CD14-positive monocyte (primary cell): ENCODE data around the gene AAGAB. TPM values are rescaled to one million over a fixed set of nuclear protein-coding genes. Genes with fewer than 3 reads are reported as not detected.
A peak's percentile ranks its signal among the peaks of the same experiment; 100 is the strongest.

Experiments used
- DNase-seq, 3 donors: peaks; one replicate each; pipeline ENCODE4 v3.0.0-alpha.2; 2011 to 2022
- H2AFZ ChIP-seq: 2 replicates; pipeline ENCODE4 v1.6.0; 2012; ENCODE audit warnings: mild to moderate bottlenecking, low read depth, low read length, inconsistent platforms; ENCODE audit not compliant: insufficient read depth, poor library complexity, severe bottlenecking
- H3K27ac ChIP-seq, 2 donors: 1 replicate in 1 of 2; 2 replicates in 1 of 2; pipeline ENCODE4 v1.5.1; 2012 to 2013; ENCODE audit warnings: low read length in 2 of 2, control low read depth in 1 of 2, inconsistent platforms in 1 of 2, low read depth in 1 of 2, mild to moderate bottlenecking in 1 of 2
- H3K27me3 ChIP-seq, 2 donors: one replicate each; pipeline versions ENCODE4 v1.6.0 to v1.6.1; 2011 to 2013; ENCODE audit warnings: low read length in 2 of 2; ENCODE audit not compliant: control insufficient read depth in 2 of 2, insufficient read depth in 2 of 2
- H3K36me3 ChIP-seq, 2 donors: replicated peaks in 1 of 2; 1 replicate in 1 of 2; 2 replicates in 1 of 2; pipeline versions ENCODE4 v1.5.1 to v1.6.1; 2012 to 2013; ENCODE audit warnings: low read length in 2 of 2, control low read depth in 1 of 2, inconsistent platforms in 1 of 2, mild to moderate bottlenecking in 1 of 2; ENCODE audit not compliant: insufficient read depth in 2 of 2, control insufficient read depth in 1 of 2
- H3K4me1 ChIP-seq, 2 donors: 1 replicate in 1 of 2; 2 replicates in 1 of 2; pipeline versions ENCODE4 v1.5.1 to v1.6.1; 2012 to 2013; ENCODE audit warnings: low read length in 2 of 2, control low read depth in 1 of 2, inconsistent platforms in 1 of 2, mild to moderate bottlenecking in 1 of 2, moderate library complexity in 1 of 2; ENCODE audit not compliant: insufficient read depth in 2 of 2, control insufficient read depth in 1 of 2
- H3K4me2 ChIP-seq: replicated peaks from 2 replicates; pipeline ENCODE3; 2012; ENCODE audit warnings: low read length, moderate library complexity, mild to moderate bottlenecking; ENCODE audit not compliant: poor library complexity, severe bottlenecking; ENCODE audit errors: extremely low read depth
- H3K4me3 ChIP-seq, 3 experiments: fragments of 200-600 bp in 1 of 3; sonication (generic) in 1 of 3; replicated peaks in 1 of 3; 1 replicate in 2 of 3; 2 replicates in 1 of 3; pipeline ENCODE4 v1.5.1; 2011 to 2013; ENCODE audit warnings: low read length in 3 of 3, mild to moderate bottlenecking in 3 of 3, control low read depth in 2 of 3, low read depth in 2 of 3, inconsistent platforms in 1 of 3, moderate library complexity in 1 of 3
- H3K79me2 ChIP-seq: 2 replicates; pipeline ENCODE4 v1.6.0; 2012; ENCODE audit warnings: mild to moderate bottlenecking, control low read depth, inconsistent platforms, low read length, moderate library complexity; ENCODE audit not compliant: insufficient read depth
- H3K9ac ChIP-seq: 2 replicates; pipeline ENCODE4 v1.6.0; 2017; ENCODE audit warnings: low read length, mild to moderate bottlenecking; ENCODE audit not compliant: insufficient read depth, poor library complexity, severe bottlenecking
- H3K9me3 ChIP-seq, 2 donors: replicated peaks in 1 of 2; 1 replicate in 1 of 2; 2 replicates in 1 of 2; pipeline versions ENCODE4 v1.5.1 to v1.6.1; 2012 to 2013; ENCODE audit warnings: low read length in 2 of 2, control low read depth in 1 of 2; ENCODE audit not compliant: control insufficient read depth in 1 of 2, insufficient read depth in 1 of 2
- H4K20me1 ChIP-seq: 2 replicates; pipeline ENCODE4 v1.6.0; 2012; ENCODE audit warnings: mild to moderate bottlenecking, low read length, control low read depth, moderate library complexity; ENCODE audit not compliant: insufficient read depth
- H3K27ac Mint-ChIP-seq, 7 donors: one replicate each; pipeline ENCODE4 v1.8.0; 2020; ENCODE audit warnings: mild to moderate bottlenecking in 7 of 7, mixed read lengths in 7 of 7, moderate library complexity in 6 of 7, inconsistent platforms in 2 of 7
- H3K27me3 Mint-ChIP-seq, 3 donors: one replicate each; pipeline ENCODE4 v1.8.0; 2021 to 2022; ENCODE audit warnings: low read depth in 3 of 3, mild to moderate bottlenecking in 3 of 3, mixed read lengths in 3 of 3, moderate library complexity in 3 of 3, inconsistent platforms in 1 of 3
- H3K36me3 Mint-ChIP-seq, 2 donors: one replicate each; pipeline ENCODE4 v1.8.0; 2020; ENCODE audit warnings: mixed read lengths in 2 of 2, inconsistent platforms in 1 of 2, mild to moderate bottlenecking in 1 of 2
- H3K4me1 Mint-ChIP-seq: one replicate; pipeline ENCODE4 v1.8.0; 2020; ENCODE audit warnings: mild to moderate bottlenecking, mixed read lengths
- H3K4me3 Mint-ChIP-seq, 2 donors: one replicate each; pipeline ENCODE4 v1.8.0; 2020; ENCODE audit warnings: mild to moderate bottlenecking in 2 of 2, mixed read lengths in 2 of 2, moderate library complexity in 1 of 2
- H3K9me3 Mint-ChIP-seq, 7 donors: one replicate each; pipeline ENCODE4 v1.8.0; 2020 to 2022; ENCODE audit warnings: mixed read lengths in 7 of 7, mild to moderate bottlenecking in 6 of 7, moderate library complexity in 6 of 7, inconsistent platforms in 2 of 7
- WGBS: methylation state at CpG from one replicate; pipeline ENCODE4 v1.1.5; 2013; ENCODE audit warnings: missing lambda C conversion rate; ENCODE audit not compliant: insufficient coverage; 5-methylcytosine and 5-hydroxymethylcytosine counted together
- intact Hi-C, 2 donors: fragments of 100-400 bp; cut with micrococcal nuclease; formaldehyde crosslinking; loops; one replicate each; pipeline versions ENCODE4 v1.15.0 to v1.15.1; 2023
- polyA plus RNA-seq, 3 donors: library from polyadenylated mRNA; depleted of rRNA in 1 of 3; unstranded in 2 of 3; stranded (reverse) in 1 of 3; fragments of 300-500 nt in 2 of 3; fragments of >200 nt in 1 of 3; fragmentation: Illumina TruSeq in 2 of 3; gene quantifications; 1 replicate in 2 of 3; 2 replicates in 1 of 3; pipeline ENCODE4 v1.2.3, GENCODE V29; 2012 to 2021
- TF ChIP-seq, protein P1 (sequence below): fragments of 200-600 bp; IDR thresholded peaks from one replicate; pipeline ENCODE4 v1.8.0; 2022; ENCODE audit warnings: antibody characterized with exemption, mild to moderate bottlenecking

AAGAB gene
- polyA plus RNA-seq, 3 donors: 11.2 to 40.4 (median 30.1) TPM

DNA sequence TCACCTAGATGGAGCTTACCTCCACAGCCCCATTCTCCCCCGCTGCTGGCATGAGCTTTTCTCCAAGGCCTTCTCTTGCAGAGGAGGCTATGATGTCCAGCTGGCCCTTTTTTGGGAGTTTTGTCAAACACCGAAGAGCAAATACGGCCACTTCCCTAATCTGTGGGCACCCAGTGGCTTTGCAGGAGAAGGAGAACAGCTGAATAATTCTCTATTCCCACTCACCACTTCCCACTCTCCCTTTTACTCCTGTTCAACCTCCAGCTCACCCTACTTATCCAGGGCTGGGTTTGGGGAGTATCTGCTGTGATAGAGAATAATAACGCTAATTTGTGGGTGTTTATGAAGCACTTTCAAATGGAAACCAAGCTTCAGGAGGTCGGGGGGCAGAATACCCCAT is 93.0 kb downstream of the AAGAB start:
- Histone ChIP-seq H3K4me3 (peak overlapping the region in 1 of 3 experiments; percentile 33), H3K27me3 (no peaks in the 10 kb centered on the region), H3K4me1 (peaks cover 16 to 19% of the 10 kb centered on the region in 2 donors), H3K79me2 (peaks cover 44% of the 10 kb centered on the region), H3K4me2 (peak overlapping the region; percentile 28), H3K9ac (no peak overlapping the region), H2AFZ (no peak overlapping the region), H3K9me3 (no peaks in the 10 kb centered on the region), H3K27ac (peak overlapping the region; percentile 13 to 58), H3K36me3 (peaks cover 21 to 22% of the 10 kb centered on the region in 2 donors), H4K20me1 (peaks cover 20% of the 10 kb centered on the region)
- DNase-seq: peak in 2 of 3 donors; percentile 50 to 51
- Mint-ChIP-seq H3K9me3 (peaks cover 0 to 3% (median under 1%) of the 10 kb centered on the region in 7 donors), H3K36me3 (peaks cover 43 to 49% of the 10 kb centered on the region in 2 donors), H3K27me3 (no peaks in the 10 kb centered on the region), H3K4me3 (peak overlapping the region; percentile 11 to 41), H3K27ac (peak overlapping the region; percentile 33 to 79 (median 64)), H3K4me1 (peaks cover 34% of the 10 kb centered on the region)
- WGBS: 82% methylated on average over 2 of the region's 5 CpGs
- intact Hi-C loops: no loop called here
- TF ChIP-seq, protein P1, sequence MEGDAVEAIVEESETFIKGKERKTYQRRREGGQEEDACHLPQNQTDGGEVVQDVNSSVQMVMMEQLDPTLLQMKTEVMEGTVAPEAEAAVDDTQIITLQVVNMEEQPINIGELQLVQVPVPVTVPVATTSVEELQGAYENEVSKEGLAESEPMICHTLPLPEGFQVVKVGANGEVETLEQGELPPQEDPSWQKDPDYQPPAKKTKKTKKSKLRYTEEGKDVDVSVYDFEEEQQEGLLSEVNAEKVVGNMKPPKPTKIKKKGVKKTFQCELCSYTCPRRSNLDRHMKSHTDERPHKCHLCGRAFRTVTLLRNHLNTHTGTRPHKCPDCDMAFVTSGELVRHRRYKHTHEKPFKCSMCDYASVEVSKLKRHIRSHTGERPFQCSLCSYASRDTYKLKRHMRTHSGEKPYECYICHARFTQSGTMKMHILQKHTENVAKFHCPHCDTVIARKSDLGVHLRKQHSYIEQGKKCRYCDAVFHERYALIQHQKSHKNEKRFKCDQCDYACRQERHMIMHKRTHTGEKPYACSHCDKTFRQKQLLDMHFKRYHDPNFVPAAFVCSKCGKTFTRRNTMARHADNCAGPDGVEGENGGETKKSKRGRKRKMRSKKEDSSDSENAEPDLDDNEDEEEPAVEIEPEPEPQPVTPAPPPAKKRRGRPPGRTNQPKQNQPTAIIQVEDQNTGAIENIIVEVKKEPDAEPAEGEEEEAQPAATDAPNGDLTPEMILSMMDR: no peak

DNA sequence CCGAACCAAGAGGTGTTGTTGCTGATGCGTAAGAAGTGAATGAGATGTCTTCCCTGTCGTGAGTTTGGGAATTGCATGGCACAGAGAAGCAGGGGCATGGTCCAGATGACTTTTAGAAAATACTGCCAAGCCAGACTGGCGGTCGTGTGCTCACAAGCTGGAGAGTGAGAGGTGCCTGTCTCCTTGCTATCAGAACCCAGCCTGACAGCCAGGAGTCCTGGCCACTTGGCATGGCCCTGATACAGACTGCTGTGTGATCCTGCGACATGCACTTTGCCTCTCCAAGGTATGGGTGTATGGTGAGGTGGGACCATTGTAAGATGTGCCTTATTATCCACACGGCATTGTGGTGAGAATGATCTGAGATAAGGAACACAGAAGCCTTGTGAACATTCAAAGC is 96.1 kb downstream of the AAGAB start:
- Histone ChIP-seq H3K9ac (no peak overlapping the region), H3K79me2 (peaks cover 60% of the 10 kb centered on the region), H3K27ac (no peak overlapping the region), H3K36me3 (peaks cover 0 to 9% of the 10 kb centered on the region in 2 donors), H4K20me1 (peaks cover 20% of the 10 kb centered on the region), H3K27me3 (no peaks in the 10 kb centered on the region), H3K4me2 (no peak overlapping the region), H3K4me3 (no peak overlapping the region), H3K9me3 (no peaks in the 10 kb centered on the region), H2AFZ (no peak overlapping the region), H3K4me1 (peaks cover 16 to 19% of the 10 kb centered on the region in 2 donors)
- Mint-ChIP-seq H3K9me3 (peaks cover 0 to 6% (median 4%) of the 10 kb centered on the region in 7 donors), H3K4me3 (no peak overlapping the region), H3K36me3 (peaks cover 37 to 41% of the 10 kb centered on the region in 2 donors), H3K4me1 (peaks cover 41% of the 10 kb centered on the region), H3K27me3 (no peaks in the 10 kb centered on the region), H3K27ac (peak overlapping the region in 2 of 7 donors; percentile 57 to 79)
- TF ChIP-seq, protein P1: no peak
- 100% methylated on average over 7 of the region's 7 CpGs for WGBS
- intact Hi-C loops: no loop called here
- no peak for DNase-seq
